Stimulated activated CD8-positive, alpha-beta memory T cell treated with anti-CD3 and anti-CD28 coated beads, Interleukin-2, amount 100 ng/mL, for 48 hours (primary cell): ENCODE data around the gene TMEM38B.
"Not testable (repeated sequence)": the region's sequence is repeated elsewhere in the genome, so short reads cannot be mapped to it uniquely, and the experiment has no call there.

Experiments used
- DNase-seq, 2 donors: peaks; one replicate each; pipeline ENCODE4 v3.0.0-alpha.2; 2020; ENCODE audit warnings: low read depth in 2 of 2

Gene TMEM38B

GRCh38 chr9:105722099-105722498, 27.8 kb downstream of the TMEM38B start:
- no peak for DNase-seq

GRCh38 chr9:105725370-105725769, 31.0 kb downstream of the TMEM38B start:
- DNase-seq = no peak

- not testable (repeated sequence) for DNase-seq
Observed at GRCh38 chr9:105728230-105728629, 33.9 kb downstream of the TMEM38B start.

GRCh38 chr9:105731420-105731819, 37.1 kb downstream of the TMEM38B start:
- DNase-seq = not testable (repeated sequence)

- no peak for DNase-seq
Observed at GRCh38 chr9:105735366-105735765, 41.0 kb downstream of the TMEM38B start.

- DNase-seq = no peak
Observed at GRCh38 chr9:105737205-105737604, 42.9 kb downstream of the TMEM38B start.

- DNase-seq = no peak
Observed at GRCh38 chr9:105742088-105742487, 47.7 kb downstream of the TMEM38B start.

GRCh38 chr9:105747325-105747724, 53.0 kb downstream of the TMEM38B start:
- DNase-seq = not testable (repeated sequence)

- no peak for DNase-seq
Observed at GRCh38 chr9:105751761-105752160, 57.4 kb downstream of the TMEM38B start.

GRCh38 chr9:105757496-105758251, 63.3 kb downstream of the TMEM38B start:
- DNase-seq = no peak

GRCh38 chr9:105760053-105760452, 65.7 kb downstream of the TMEM38B start:
- DNase-seq = no peak

- DNase-seq = not testable (repeated sequence)
Observed at GRCh38 chr9:105782561-105783494, 88.5 kb downstream of the TMEM38B start.

- DNase-seq = not testable (repeated sequence)
Observed at GRCh38 chr9:105783495-105783872, 89.1 kb downstream of the TMEM38B start.

- not testable (repeated sequence) for DNase-seq
Observed at GRCh38 chr9:105786796-105787195, 92.5 kb downstream of the TMEM38B start.

- no peak for DNase-seq
Observed at GRCh38 chr9:105816202-105816744, 121.9 kb downstream of the TMEM38B start.

- no peak for DNase-seq
Observed at GRCh38 chr9:105816981-105817380, 122.6 kb downstream of the TMEM38B start.

- DNase-seq = no peak
Observed at GRCh38 chr9:105818903-105819302, 124.6 kb downstream of the TMEM38B start.

GRCh38 chr9:105822814-105823213, 128.5 kb downstream of the TMEM38B start:
- DNase-seq = no peak
